ENCODE data around the gene COASY. TPM values are rescaled to one million over a fixed set of nuclear protein-coding genes. Genes with fewer than 3 reads are reported as not detected.

The COASY gene
- total RNA-seq, result 10 to 100 TPM; 20.4 to 40.1 (median 22.7) TPM

- TF ChIP-seq, protein P1, sequence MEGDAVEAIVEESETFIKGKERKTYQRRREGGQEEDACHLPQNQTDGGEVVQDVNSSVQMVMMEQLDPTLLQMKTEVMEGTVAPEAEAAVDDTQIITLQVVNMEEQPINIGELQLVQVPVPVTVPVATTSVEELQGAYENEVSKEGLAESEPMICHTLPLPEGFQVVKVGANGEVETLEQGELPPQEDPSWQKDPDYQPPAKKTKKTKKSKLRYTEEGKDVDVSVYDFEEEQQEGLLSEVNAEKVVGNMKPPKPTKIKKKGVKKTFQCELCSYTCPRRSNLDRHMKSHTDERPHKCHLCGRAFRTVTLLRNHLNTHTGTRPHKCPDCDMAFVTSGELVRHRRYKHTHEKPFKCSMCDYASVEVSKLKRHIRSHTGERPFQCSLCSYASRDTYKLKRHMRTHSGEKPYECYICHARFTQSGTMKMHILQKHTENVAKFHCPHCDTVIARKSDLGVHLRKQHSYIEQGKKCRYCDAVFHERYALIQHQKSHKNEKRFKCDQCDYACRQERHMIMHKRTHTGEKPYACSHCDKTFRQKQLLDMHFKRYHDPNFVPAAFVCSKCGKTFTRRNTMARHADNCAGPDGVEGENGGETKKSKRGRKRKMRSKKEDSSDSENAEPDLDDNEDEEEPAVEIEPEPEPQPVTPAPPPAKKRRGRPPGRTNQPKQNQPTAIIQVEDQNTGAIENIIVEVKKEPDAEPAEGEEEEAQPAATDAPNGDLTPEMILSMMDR (IDR thresholded peaks at IDR 0.05; ENCODE audit: low read depth), result no peak
Observed at GRCh38 chr17:42561897-42562387, at the start of gene COASY. TSS of gene COASY (plus strand) at chr17:42562148. CDS start at chr17:42562623, 475 bp downstream.

- TF ChIP-seq, protein P1 (IDR thresholded peaks at IDR 0.05; ENCODE audit: low read depth), result no peak
Observed at GRCh38 chr17:42512246-42512645, 49.7 kb upstream of the COASY start.

DNA sequence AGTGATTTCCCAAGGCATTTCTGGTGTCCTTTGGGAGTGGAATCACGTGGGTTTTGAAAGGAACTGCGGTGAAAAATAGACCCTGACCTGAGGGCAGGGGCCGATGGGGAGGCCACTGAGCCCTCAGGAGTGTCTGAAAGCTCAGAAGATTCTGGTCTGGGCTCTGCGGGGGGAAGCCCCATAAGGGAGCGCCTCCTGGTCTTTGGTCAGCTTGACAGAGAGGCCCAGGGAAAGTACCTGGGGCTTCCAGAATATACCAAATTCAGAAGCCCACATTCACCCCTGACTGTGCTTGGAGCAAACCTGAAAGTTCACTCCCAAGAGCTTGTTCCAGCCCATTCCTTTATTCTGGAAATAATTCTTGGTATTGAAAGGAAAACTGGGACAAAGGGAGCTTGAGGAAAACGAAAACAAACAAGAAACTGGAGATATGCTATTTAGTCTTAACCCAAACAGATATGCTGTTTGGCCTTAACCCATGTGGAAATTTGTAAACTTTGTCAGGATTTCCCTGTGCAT, 49.2 kb upstream of the COASY start:
- TF ChIP-seq, protein P1 (IDR thresholded peaks at IDR 0.05; ENCODE audit: low read depth), result no peak

DNA sequence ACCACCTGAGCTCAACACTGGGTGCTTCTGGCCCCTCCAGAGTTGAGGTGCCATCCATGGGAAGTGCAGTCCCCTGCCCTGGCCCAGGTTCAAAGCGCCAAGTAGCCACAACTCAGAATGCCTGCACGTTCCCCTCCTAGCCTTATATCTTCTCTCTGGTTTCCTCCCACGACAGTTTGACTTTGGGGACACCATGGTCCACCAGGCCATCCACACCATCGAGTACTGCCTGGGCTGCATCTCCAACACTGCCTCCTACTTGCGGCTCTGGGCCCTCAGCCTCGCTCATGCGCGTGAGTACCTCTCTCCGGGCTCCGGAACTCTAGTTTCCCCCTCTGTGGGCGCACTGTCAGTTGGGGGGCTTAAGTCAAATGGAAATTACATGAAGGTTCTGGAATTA, 48.3 kb upstream of the COASY start:
- TF ChIP-seq, protein P1 (IDR thresholded peaks at IDR 0.05; ENCODE audit: low read depth), result no peak

DNA sequence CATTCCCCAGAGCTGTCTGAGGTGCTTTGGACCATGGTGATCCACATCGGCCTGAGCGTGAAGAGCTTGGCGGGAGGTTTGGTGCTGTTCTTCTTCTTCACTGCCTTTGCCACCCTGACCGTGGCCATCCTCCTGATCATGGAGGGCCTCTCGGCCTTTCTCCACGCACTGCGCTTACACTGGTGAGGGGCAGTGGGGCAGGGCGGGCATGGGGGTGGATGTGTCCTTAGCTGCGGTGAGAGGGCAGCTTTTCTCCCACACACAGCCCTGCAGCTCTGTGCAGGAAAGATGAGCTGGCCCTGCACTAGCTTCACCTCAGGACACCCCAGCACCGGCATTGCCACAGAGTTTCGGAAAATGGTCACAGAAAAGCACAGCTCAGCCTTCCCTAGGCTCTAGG, 47.7 kb upstream of the COASY start:
- TF ChIP-seq, protein P1 (IDR thresholded peaks at IDR 0.05; ENCODE audit: low read depth), result no peak

GRCh38 chr17:42514867-42515266, 47.1 kb upstream of the COASY start:
- TF ChIP-seq, protein P1 (IDR thresholded peaks at IDR 0.05; ENCODE audit: low read depth), result no peak

- TF ChIP-seq, protein P1 (IDR thresholded peaks at IDR 0.05; ENCODE audit: low read depth), result no peak
Observed at GRCh38 chr17:42517516-42517915, 44.4 kb upstream of the COASY start.

All from subcutaneous adipose tissue (tissue), 4 donors.